ENCODE results near the gene C12orf76.

GRCh38 chr12:110091136-110091711 is 42.9 kb upstream of the C12orf76 start:
- TF ChIP-seq CTCF (optimal IDR thresholded peaks at IDR 0.05 in 1 of 3, IDR thresholded peaks at IDR 0.05 in 1 of 3, conservative IDR thresholded peaks at IDR 0.05 in 1 of 3; ENCODE audit: extremely low read depth in 1 of 3, insufficient read depth in 2 of 3, low read length in 3 of 3) = no peak
- no peak for TF ChIP-seq EZH2 (IDR thresholded peaks at IDR 0.05; ENCODE audit: low read length)

Data from keratinocyte (primary cell).